OCI-LY1 (cell line): ENCODE data around the gene ITGB7.

ENCODE experiments used
- CTCF ChIP-seq: fragments of 200-600 bp; sonication (generic), shearing (Covaris generic); IDR thresholded peaks from 2 replicates; pipeline ENCODE4 v1.5.1; 2017; ENCODE audit warnings: mild to moderate bottlenecking, antibody characterized with exemption, low read length, moderate library complexity, mixed read lengths
- EZH2 ChIP-seq: fragments of 200-600 bp; sonication (generic), shearing (Covaris generic); IDR thresholded peaks from 2 replicates; pipeline ENCODE4 v1.8.0; 2017; ENCODE audit warnings: borderline replicate concordance, mixed run types, mild to moderate bottlenecking, antibody characterized with exemption, low read length, moderate library complexity, mixed read lengths

GRCh38 chr12:53208435-53208834 is 1.4 kb upstream of the ITGB7 start:
- TF ChIP-seq CTCF: no peak
- no peak for TF ChIP-seq EZH2
